GM18520 (cell line): Measurements from ENCODE around the gene KIF16B.

Source experiments
- ATAC-seq: cut with Tn5 transposase; IDR thresholded peaks from one replicate; pipeline ENCODE4 v1.9.1; 2021; ENCODE audit not compliant: unreplicated experiment

KIF16B gene

GRCh38 chr20:16483024-16483423 lies 90.2 kb downstream of the KIF16B start:
- ATAC-seq, result no peak

- ATAC-seq, result no peak
Measured at GRCh38 chr20:16481977-16482376, 91.3 kb downstream of the KIF16B start.

DNA sequence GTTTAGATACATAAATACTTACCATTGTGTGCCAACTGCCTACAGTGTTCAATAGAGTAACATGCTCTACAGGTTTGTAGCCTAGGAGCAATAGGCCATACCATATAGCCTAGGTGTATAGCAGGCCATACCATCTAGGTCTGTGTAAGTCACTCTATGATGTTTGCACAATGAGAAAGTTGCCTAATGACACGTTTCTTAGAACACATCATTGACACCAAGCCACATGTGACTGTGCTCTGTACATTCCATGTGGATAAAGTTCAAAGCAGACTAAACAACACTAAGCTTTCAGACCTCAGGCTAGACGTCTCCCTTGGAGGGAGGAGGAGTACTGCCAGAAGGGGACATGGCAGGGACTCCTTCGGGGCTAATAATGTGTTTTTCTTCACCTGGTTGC lies 93.6 kb downstream of the KIF16B start:
- no peak for ATAC-seq

- no peak for ATAC-seq
Measured at GRCh38 chr20:16477632-16478031, 95.6 kb downstream of the KIF16B start.

DNA sequence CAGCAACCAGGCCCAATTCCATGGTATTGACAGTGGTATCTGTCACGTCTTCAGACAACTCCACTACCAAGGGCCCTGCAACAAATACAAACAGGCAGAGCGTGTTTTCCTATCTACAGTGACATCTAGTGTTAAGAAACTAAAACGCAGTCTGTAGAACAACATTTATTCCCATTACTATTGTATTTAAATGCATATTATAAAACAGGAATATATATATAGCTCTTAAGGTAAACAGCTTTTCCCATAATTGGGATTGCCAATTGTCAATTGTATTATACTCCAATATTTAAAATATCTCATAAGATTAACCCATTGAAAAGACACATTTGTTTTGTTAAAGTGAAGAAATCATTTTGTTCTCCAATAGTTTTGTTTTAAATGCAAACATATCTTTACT lies 97.2 kb downstream of the KIF16B start:
- no peak for ATAC-seq

DNA sequence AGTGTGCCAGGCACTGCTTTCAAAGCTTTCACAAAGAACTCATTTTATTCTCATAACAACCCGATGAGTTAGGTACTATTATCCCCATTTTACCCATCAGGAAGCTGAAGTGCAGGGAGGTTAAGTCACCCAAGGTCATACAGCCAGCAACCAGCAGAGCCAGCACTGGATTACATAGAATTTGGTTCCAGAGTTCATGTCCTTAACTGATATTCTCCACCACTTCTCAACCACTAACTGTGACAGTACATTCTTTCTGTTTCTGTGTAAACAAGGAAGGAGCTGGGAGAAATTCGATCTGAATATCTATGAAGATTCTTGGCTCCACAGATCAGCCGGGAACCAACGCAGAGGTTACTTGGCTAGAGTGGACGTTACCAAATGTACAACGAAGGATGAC lies 98.0 kb downstream of the KIF16B start:
- no peak for ATAC-seq

DNA sequence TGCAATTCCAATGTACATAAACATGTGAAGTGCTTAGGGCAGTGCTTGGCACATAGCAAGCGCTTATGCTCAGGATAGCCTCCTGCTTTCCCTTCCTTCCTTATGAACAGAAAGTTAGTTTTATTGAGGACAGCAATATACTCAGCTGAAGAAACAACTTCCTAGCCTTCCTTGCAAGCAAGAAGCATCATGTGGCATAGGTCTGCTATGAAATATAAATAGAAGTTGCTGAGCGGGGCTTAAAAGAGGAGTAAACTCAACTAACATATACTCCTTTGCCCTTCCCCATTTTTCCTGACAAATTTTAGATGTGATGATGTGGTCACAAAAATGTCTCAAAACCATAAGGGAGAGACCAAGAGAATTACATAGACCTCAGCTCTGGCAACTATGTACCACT lies 98.9 kb downstream of the KIF16B start:
- ATAC-seq, result no peak

- no peak for ATAC-seq
Measured at GRCh38 chr20:16472045-16472872, 101.0 kb downstream of the KIF16B start.

DNA sequence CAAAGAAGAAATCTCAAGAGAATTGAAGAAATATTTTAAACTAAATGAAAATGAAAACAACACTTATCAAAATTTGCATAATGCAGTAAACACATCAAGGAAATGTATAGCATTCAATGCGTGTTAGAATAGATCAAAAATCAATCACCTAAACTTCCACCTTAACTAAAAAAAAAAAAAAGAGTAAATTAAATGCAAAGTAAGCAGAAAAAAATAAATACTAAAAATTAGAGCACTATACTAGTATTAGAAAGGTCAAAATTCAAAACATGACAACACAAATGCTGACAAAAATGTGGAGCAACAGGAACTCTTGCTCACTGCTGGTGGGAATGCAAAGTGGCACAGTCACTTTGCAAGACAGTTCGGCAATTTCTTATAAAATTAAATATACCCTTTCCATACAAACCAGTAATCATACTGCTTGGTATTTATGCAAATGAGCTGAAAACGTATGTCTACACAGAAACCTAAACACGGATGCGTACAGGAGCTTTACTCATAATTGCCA lies 103.8 kb downstream of the KIF16B start:
- no peak for ATAC-seq

- no peak for ATAC-seq
Measured at GRCh38 chr20:16462711-16463110, 110.5 kb downstream of the KIF16B start.

DNA sequence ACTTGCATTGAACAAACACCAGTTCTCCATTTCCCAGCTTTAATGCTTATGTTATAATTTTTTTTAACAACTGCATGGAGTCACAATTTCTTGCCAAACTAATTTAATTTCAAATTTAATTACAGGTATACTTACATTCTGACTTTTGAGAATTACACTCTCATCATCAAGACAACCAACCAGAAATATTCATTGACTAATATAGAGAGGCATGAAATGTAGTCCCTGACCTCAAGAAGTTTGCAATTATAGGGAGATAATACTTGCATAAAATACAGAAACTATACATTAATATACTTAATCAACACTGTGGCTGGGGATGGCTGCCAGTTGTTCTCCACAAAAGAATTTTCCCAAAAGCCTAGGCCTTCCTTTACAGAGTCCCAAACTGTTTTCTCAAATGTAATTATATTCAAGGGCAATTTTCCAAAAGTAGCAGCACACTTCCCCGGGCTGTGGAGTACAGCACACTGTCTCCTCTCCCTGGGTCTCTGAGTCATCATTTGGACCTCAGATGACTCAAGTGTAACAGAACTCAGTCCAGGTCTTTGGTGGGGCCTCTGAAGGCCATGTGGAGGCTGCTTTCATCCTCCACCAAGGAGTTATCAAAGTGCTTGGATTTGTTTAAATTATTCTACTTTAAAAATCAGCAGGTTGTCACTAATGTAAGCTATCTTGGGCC lies 114.1 kb downstream of the KIF16B start:
- no peak for ATAC-seq

- ATAC-seq, result no peak
Measured at GRCh38 chr20:16457514-16457913, 115.7 kb downstream of the KIF16B start.

GRCh38 chr20:16455324-16455723 lies 117.9 kb downstream of the KIF16B start:
- ATAC-seq, result no peak

- ATAC-seq, result no peak
Measured at GRCh38 chr20:16451982-16452381, 121.3 kb downstream of the KIF16B start.

GRCh38 chr20:16451001-16451400 lies 122.2 kb downstream of the KIF16B start:
- no peak for ATAC-seq

DNA sequence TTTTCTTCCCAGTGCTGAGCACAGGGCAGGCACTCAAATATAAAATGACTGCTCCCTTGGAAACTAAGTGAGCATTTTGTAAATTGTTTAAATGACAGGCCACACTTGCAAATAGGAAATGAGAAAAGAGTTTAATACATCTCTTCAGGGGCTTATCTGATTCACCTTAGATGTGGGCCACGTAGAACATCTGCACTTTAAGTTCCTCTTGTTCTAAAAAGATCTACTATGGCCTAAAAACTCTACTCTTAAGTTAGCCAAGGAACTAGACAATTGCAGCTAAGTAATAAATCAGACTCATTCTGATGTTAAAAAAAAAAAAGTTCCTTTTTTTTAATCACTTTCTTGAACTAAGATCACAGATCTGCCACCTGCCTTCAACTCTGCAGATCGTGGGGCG lies 126.3 kb downstream of the KIF16B start:
- ATAC-seq, result no peak

GRCh38 chr20:16446246-16446645 lies 127.0 kb downstream of the KIF16B start:
- ATAC-seq, result no peak

- no peak for ATAC-seq
Measured at GRCh38 chr20:16445482-16445881, 127.8 kb downstream of the KIF16B start.

- no peak for ATAC-seq
Measured at GRCh38 chr20:16444057-16444777, 129.0 kb downstream of the KIF16B start.

- ATAC-seq, result no peak
Measured at GRCh38 chr20:16441546-16442164, 131.6 kb downstream of the KIF16B start.

- ATAC-seq, result no peak
Measured at GRCh38 chr20:16440686-16441085, 132.6 kb downstream of the KIF16B start.
